GM10266 (cell line): ENCODE measurements around the gene NLRP11.

Experiments
- DNase-seq: peaks from one replicate; pipeline ENCODE4 v3.0.0; 2012; ENCODE audit errors: extremely low spot score
- CTCF ChIP-seq: IDR thresholded peaks from 2 replicates; pipeline ENCODE4 v1.5.1; 2012; ENCODE audit warnings: mild to moderate bottlenecking, low read depth; ENCODE audit not compliant: control insufficient read depth, insufficient read depth; ENCODE audit errors: missing control alignments

Gene NLRP11

GRCh38 chr19:55857974-55858373 is 26.2 kb upstream of the NLRP11 start:
- TF ChIP-seq CTCF, result no peak
- no peak for DNase-seq

- no peak for DNase-seq
- TF ChIP-seq CTCF, result no peak
Measured at GRCh38 chr19:55857149-55857548, 25.4 kb upstream of the NLRP11 start.

- no peak for DNase-seq
- TF ChIP-seq CTCF, result no peak
Measured at GRCh38 chr19:55855160-55855559, 23.4 kb upstream of the NLRP11 start.

GRCh38 chr19:55838906-55839305 is 7.1 kb upstream of the NLRP11 start:
- no peak for DNase-seq
- TF ChIP-seq CTCF, result no peak

GRCh38 chr19:55838251-55838650 is 6.5 kb upstream of the NLRP11 start:
- no peak for DNase-seq
- TF ChIP-seq CTCF, result no peak

- no peak for TF ChIP-seq CTCF
- DNase-seq, result no peak
Measured at GRCh38 chr19:55836340-55836739, 4.5 kb upstream of the NLRP11 start, which contains the start of gene NLRP4. NLRP4 (plus strand) TSS chr19:55836540; CDS start chr19:55852081, 15,541 bp downstream.

GRCh38 chr19:55832676-55833075 is 877 bp upstream of the NLRP11 start:
- DNase-seq, result no peak
- TF ChIP-seq CTCF, result no peak
